GM21367 (cell line): ENCODE measurements around the gene CYP2A13.
"Not testable (repeated sequence)": the region's sequence is repeated elsewhere in the genome, so short reads cannot be mapped to it uniquely, and the experiment has no call there.

Experiments
- ATAC-seq: cut with Tn5 transposase; IDR thresholded peaks from one replicate; pipeline ENCODE4 v1.9.1; 2021; ENCODE audit not compliant: unreplicated experiment

Gene CYP2A13

DNA sequence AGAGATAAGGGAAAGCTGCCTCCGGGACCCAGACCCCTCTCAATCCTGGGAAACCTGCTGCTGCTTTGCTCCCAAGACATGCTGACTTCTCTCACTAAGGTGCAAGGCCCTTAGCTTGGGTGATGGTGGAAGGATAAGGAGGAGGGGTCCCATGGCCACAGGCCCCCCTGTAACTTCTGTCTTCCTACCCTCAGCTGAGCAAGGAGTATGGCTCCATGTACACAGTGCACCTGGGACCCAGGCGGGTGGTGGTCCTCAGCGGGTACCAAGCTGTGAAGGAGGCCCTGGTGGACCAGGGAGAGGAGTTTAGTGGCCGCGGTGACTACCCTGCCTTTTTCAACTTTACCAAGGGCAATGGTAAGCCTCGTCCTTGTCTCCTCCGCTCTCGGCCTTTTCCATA, 28.0 kb downstream of the CYP2A13 start:
- no peak for ATAC-seq

GRCh38 chr19:41120929-41121911, 33.0 kb downstream of the CYP2A13 start:
- ATAC-seq = not testable (repeated sequence)

DNA sequence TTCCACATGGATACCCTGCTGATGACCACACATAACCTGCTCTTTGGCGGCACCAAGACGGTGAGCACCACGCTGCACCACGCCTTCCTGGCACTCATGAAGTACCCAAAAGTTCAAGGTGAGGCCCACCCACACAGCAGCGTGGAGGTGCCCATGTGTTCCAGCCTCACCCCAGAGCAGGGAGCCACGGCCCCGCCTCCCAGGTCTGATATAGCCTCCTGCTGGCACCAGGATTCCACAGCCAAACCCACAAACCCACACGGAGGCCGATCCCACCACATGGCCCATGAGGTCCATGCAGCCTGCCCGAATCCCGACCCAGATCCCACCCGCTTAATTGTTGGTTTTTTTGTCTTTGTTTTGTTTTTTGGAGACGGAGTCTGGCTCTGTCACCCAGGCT, 34.6 kb downstream of the CYP2A13 start:
- ATAC-seq = not testable (repeated sequence)

GRCh38 chr19:41123716-41124294, 35.6 kb downstream of the CYP2A13 start:
- ATAC-seq = no peak

GRCh38 chr19:41126765-41127203, 38.5 kb downstream of the CYP2A13 start:
- not testable (repeated sequence) for ATAC-seq

- ATAC-seq = not testable (repeated sequence)
These were observed 39.1 kb downstream of the CYP2A13 start for GRCh38 chr19:41127362-41127761.

DNA sequence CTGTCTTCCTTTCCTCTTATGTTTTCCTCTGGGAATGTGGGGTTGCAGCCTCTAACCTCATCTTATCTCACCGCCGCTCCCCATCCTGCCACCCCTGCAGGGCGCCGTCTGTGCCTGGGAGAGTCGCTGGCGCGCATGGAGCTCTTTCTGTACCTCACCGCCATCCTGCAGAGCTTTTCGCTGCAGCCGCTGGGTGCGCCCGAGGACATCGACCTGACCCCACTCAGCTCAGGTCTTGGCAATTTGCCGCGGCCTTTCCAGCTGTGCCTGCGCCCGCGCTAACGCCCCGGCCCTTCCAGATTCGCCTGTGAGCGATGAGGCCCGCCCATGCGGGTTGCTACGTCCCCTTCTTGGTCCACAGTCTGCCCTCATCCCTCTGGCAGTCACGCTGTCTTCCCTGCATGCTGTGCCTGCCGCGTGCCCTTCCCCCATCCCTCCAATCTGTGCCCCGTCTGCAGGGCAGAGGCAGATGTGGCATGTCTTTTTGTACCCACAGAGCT, 39.6 kb downstream of the CYP2A13 start:
- not testable (repeated sequence) for ATAC-seq

GRCh38 chr19:41128692-41129091, 40.4 kb downstream of the CYP2A13 start:
- no peak for ATAC-seq

DNA sequence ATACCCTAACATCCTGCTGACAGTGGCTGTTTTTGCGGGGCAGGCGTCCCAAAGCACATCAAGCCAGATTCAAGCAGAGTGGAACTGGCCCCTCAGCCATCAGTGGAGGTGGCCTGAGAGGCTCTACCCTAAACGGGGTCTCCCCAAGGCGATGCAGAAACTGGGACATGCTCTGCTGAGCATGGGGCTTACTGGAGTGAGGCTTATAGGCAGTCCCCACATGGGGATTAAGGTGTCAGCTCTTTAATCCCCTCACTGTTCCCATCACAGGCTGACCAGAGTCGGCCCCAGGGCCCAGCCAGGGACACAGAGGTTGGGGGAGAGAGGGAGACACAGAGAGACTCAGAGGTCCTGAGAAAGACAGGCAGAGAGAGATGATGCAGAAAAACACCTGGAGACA, 42.9 kb downstream of the CYP2A13 start:
- ATAC-seq = no peak

- ATAC-seq = no peak
These were observed 45.0 kb downstream of the CYP2A13 start for GRCh38 chr19:41133260-41133659.

DNA sequence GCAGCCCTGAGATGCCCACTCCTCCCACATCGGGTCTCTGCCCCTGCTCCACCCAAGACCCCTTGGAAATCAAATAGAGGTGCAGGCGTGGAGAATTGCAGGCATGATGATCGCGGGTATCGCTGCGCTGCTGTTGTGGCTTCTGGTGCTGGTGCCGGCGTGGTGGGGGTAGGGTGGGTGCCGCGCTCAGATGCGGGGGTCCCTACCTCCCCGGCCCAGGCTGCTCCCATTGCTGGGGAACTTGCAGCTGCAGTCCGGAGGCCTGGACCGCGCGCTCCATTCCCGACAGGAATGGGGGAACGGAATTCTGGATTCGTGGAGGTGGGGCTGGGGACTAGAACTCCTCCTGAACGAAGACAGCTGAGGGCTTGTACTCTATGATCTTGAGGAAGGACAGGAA, 46.4 kb downstream of the CYP2A13 start:
- no peak for ATAC-seq

DNA sequence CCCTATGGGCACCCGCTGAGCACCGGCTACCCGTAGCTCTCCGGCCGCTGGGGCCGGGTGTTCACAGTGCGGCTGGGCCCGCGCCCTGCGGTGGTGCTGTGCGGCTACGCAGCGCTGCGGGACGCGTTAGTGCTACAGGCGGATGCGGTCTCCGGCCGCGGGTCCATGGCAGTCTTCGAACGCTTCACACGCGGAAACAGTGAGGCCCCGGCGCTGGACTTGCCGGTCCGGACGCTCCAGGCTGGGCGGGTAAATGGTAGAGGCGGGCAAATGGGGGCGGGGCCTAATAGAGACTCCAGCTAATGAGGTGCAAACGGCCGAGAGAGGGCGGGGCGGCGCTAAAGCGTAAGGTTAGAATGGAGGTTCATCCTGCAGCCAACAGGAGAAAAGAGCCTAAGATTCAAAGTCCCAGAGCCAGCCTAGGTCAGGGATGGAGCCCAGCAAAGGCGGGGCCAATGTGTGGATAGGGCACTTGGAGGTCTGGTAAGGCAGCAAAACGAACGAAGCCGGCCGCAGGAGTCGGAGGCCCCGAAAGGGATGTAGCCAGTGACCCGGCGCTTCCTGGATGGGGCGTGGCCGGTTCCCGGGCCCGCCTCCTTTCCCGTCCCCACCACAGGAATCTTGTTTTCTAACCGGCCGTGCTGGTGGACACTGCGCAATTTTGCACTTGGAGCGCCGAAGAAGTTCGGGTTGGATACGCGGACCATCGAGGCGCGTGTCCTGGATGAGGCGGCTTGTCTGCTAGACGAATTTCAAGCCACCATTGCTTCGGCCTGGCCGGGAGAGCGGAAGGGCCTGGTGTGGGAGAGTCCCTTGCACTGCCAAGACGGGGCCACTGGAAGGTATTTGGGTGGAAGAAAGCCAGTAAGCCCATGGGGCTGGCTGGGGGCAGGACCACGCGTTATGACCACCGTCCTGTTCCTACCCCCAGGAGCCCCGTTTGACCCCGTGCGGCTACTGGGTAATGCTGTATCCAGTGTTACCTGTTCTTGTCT, 47.4 kb downstream of the CYP2A13 start:
- ATAC-seq = not testable (repeated sequence)

GRCh38 chr19:41136636-41137455, 48.6 kb downstream of the CYP2A13 start:
- ATAC-seq = no peak

- ATAC-seq = no peak
These were observed 56.2 kb downstream of the CYP2A13 start for GRCh38 chr19:41144403-41144802.
